ENCODE results near the gene SORCS2. TPM values are rescaled to one million over a fixed set of nuclear protein-coding genes. Genes with fewer than 3 reads are reported as not detected.

Gene SORCS2
- total and polyA plus RNA-seq, 2 donors, result 2.2 to 2.7 TPM

- Histone ChIP-seq H3K4me1 (ENCODE audit: control insufficient read depth in 2 of 2, insufficient read depth in 2 of 2, low read length in 2 of 2) (no peaks in the 10 kb centered on the region), H3K27ac (ENCODE audit: low read depth in 1 of 2, low read length in 1 of 2) (no peak overlapping the region), H3K4me3 (ENCODE audit: low read length in 2 of 2) (no peak overlapping the region), H3K27me3 (ENCODE audit: control insufficient read depth in 2 of 2, insufficient read depth in 1 of 2, low read length in 1 of 2) (no peaks in the 10 kb centered on the region), H3K36me3 (ENCODE audit: control insufficient read depth in 2 of 2, insufficient read depth in 2 of 2, low read length in 1 of 2) (no peaks in the 10 kb centered on the region), H3K9me3 (ENCODE audit: control insufficient read depth in 2 of 2, insufficient read depth in 1 of 2, low read length in 1 of 2) (no peaks in the 10 kb centered on the region)
- WGBS, result 92% methylated on average over 28 of the region's 28 CpGs
- DNase-seq (ENCODE audit: low read depth in 6 of 9, low spot score in 9 of 9), result no peak
Measured at GRCh38 chr4:7433376-7434140, 241.2 kb downstream of the SORCS2 start.

GRCh38 chr4:7434141-7434765 lies 241.9 kb downstream of the SORCS2 start:
- 90% methylated on average over 26 of the region's 26 CpGs for WGBS
- Histone ChIP-seq H3K27ac (ENCODE audit: low read depth in 1 of 2, low read length in 1 of 2) (no peak overlapping the region), H3K36me3 (ENCODE audit: control insufficient read depth in 2 of 2, insufficient read depth in 2 of 2, low read length in 1 of 2) (no peaks in the 10 kb centered on the region), H3K9me3 (ENCODE audit: control insufficient read depth in 2 of 2, insufficient read depth in 1 of 2, low read length in 1 of 2) (no peaks in the 10 kb centered on the region), H3K27me3 (ENCODE audit: control insufficient read depth in 2 of 2, insufficient read depth in 1 of 2, low read length in 1 of 2) (no peaks in the 10 kb centered on the region), H3K4me1 (ENCODE audit: control insufficient read depth in 2 of 2, insufficient read depth in 2 of 2, low read length in 2 of 2) (no peaks in the 10 kb centered on the region), H3K4me3 (ENCODE audit: low read length in 2 of 2) (no peak overlapping the region)
- DNase-seq (ENCODE audit: low read depth in 6 of 9, low spot score in 9 of 9), result no peak

GRCh38 chr4:7434766-7435150 lies 242.4 kb downstream of the SORCS2 start, which contains the start of gene PSAPL1:
Gene PSAPL1 (minus strand): TSS chr4:7434930. CDS start chr4:7434879, 51 bp downstream.
- H3K27ac ChIP-seq (ENCODE audit: low read depth in 1 of 2, low read length in 1 of 2), result no peak within 1 kb of the TSS
- DNase-seq (ENCODE audit: low read depth in 6 of 9, low spot score in 9 of 9), result no peak

DNA sequence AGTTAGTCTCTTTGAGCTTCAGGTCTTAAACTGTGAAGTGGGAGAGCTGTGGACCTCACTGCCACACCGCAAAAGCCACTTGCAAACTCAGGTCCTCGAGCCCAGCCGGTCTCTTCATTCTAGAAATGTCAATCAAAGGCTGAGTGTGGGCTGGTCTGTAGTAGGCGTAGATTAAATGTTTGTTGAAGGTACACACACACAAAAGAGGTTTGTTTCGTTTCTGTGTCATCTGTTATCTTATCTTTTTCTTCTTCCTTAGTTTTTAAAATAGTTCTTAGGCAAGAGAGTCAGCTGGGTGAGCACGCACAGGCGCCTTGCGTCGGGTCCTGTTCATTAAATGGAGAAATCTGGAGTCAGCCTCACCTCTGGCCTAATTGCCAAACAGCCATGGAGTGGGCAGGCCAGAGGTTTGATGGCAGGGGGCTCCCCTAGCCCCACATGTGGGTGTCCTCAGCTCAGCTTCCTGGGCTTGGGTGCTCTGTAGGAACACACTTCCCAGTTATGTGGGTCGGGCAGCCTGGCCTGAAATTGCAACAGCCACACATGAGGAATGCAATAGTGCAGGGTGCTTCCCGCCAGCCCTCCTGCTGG lies 243.2 kb downstream of the SORCS2 start:
- Histone ChIP-seq H3K27me3 (ENCODE audit: control insufficient read depth in 2 of 2, insufficient read depth in 1 of 2, low read length in 1 of 2) (no peaks in the 10 kb centered on the region), H3K4me1 (ENCODE audit: control insufficient read depth in 2 of 2, insufficient read depth in 2 of 2, low read length in 2 of 2) (no peaks in the 10 kb centered on the region), H3K4me3 (ENCODE audit: low read length in 2 of 2) (no peak overlapping the region), H3K27ac (ENCODE audit: low read depth in 1 of 2, low read length in 1 of 2) (no peak overlapping the region), H3K36me3 (ENCODE audit: control insufficient read depth in 2 of 2, insufficient read depth in 2 of 2, low read length in 1 of 2) (no peaks in the 10 kb centered on the region), H3K9me3 (ENCODE audit: control insufficient read depth in 2 of 2, insufficient read depth in 1 of 2, low read length in 1 of 2) (no peaks in the 10 kb centered on the region)
- DNase-seq (ENCODE audit: low read depth in 6 of 9, low spot score in 9 of 9), result no peak
- 82% methylated on average over 11 of the region's 11 CpGs for WGBS

More at GRCh38 chr4:7434766-7435150, 242.4 kb downstream of the SORCS2 start, which contains the start of gene PSAPL1:
- Histone ChIP-seq H3K27me3 (ENCODE audit: control insufficient read depth in 2 of 2, insufficient read depth in 1 of 2, low read length in 1 of 2) (no peaks in the 10 kb centered on the region), H3K4me1 (ENCODE audit: control insufficient read depth in 2 of 2, insufficient read depth in 2 of 2, low read length in 2 of 2) (no peaks in the 10 kb centered on the region), H3K4me3 (ENCODE audit: low read length in 2 of 2) (no peak within 1 kb of the TSS), H3K36me3 (ENCODE audit: control insufficient read depth in 2 of 2, insufficient read depth in 2 of 2, low read length in 1 of 2) (no peaks in the 10 kb centered on the region), H3K9me3 (ENCODE audit: control insufficient read depth in 2 of 2, insufficient read depth in 1 of 2, low read length in 1 of 2) (no peaks in the 10 kb centered on the region)
- 35% methylated on average over 7 of the region's 7 CpGs for WGBS

DNA sequence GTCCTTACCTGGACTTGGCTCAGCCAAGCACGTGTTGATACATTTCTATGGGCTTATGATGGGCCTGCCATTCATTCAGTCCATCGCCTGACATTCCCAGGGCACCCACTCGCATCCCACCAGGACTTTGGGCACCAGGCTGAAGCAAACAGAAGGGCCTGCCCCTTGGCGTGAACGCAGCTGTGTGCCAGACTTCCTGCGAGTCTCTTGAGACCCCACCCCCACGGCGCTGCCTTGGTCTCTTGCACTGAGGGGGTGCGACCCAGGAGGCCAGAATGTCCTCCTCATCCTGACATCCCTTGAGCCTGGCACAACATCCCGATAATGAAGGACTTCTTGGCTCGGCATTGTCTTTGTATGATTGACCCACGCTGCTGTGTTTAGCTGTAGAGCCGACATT lies 243.9 kb downstream of the SORCS2 start:
- Histone ChIP-seq H3K4me1 (ENCODE audit: control insufficient read depth in 2 of 2, insufficient read depth in 2 of 2, low read length in 2 of 2) (no peaks in the 10 kb centered on the region), H3K4me3 (ENCODE audit: low read length in 2 of 2) (no peak overlapping the region), H3K27me3 (ENCODE audit: control insufficient read depth in 2 of 2, insufficient read depth in 1 of 2, low read length in 1 of 2) (no peaks in the 10 kb centered on the region), H3K36me3 (ENCODE audit: control insufficient read depth in 2 of 2, insufficient read depth in 2 of 2, low read length in 1 of 2) (no peaks in the 10 kb centered on the region), H3K27ac (ENCODE audit: low read depth in 1 of 2, low read length in 1 of 2) (no peak overlapping the region), H3K9me3 (ENCODE audit: control insufficient read depth in 2 of 2, insufficient read depth in 1 of 2, low read length in 1 of 2) (no peaks in the 10 kb centered on the region)
- WGBS, result 87% methylated on average over 13 of the region's 13 CpGs
- DNase-seq (ENCODE audit: low read depth in 6 of 9, low spot score in 9 of 9), result no peak

GRCh38 chr4:7439699-7440098 lies 247.4 kb downstream of the SORCS2 start:
- DNase-seq (ENCODE audit: low read depth in 6 of 9, low spot score in 9 of 9), result no peak
- H3K9me3 ChIP-seq (ENCODE audit: control insufficient read depth in 2 of 2, insufficient read depth in 1 of 2, low read length in 1 of 2), result no peaks in the 10 kb centered on the region
- no peaks in the 10 kb centered on the region for H3K36me3 ChIP-seq (ENCODE audit: control insufficient read depth in 2 of 2, insufficient read depth in 2 of 2, low read length in 1 of 2)
- no peak overlapping the region for H3K4me3 ChIP-seq (ENCODE audit: low read length in 2 of 2)
- H3K27me3 ChIP-seq (ENCODE audit: control insufficient read depth in 2 of 2, insufficient read depth in 1 of 2, low read length in 1 of 2), result no peaks in the 10 kb centered on the region
- no peak overlapping the region for H3K27ac ChIP-seq (ENCODE audit: low read depth in 1 of 2, low read length in 1 of 2)
- WGBS, result 89% methylated on average over 2 of the region's 2 CpGs
- no peaks in the 10 kb centered on the region for H3K4me1 ChIP-seq (ENCODE audit: control insufficient read depth in 2 of 2, insufficient read depth in 2 of 2, low read length in 2 of 2)

GRCh38 chr4:7441201-7441600 lies 248.9 kb downstream of the SORCS2 start:
- no peaks in the 10 kb centered on the region for H3K27me3 ChIP-seq (ENCODE audit: control insufficient read depth in 2 of 2, insufficient read depth in 1 of 2, low read length in 1 of 2)
- WGBS, result 87% methylated on average over 7 of the region's 7 CpGs
- no peak overlapping the region for H3K27ac ChIP-seq (ENCODE audit: low read depth in 1 of 2, low read length in 1 of 2)
- H3K4me3 ChIP-seq (ENCODE audit: low read length in 2 of 2), result no peak overlapping the region
- H3K9me3 ChIP-seq (ENCODE audit: control insufficient read depth in 2 of 2, insufficient read depth in 1 of 2, low read length in 1 of 2), result no peaks in the 10 kb centered on the region
- no peak for DNase-seq (ENCODE audit: low read depth in 6 of 9, low spot score in 9 of 9)
- no peaks in the 10 kb centered on the region for H3K36me3 ChIP-seq (ENCODE audit: control insufficient read depth in 2 of 2, insufficient read depth in 2 of 2, low read length in 1 of 2)
- no peaks in the 10 kb centered on the region for H3K4me1 ChIP-seq (ENCODE audit: control insufficient read depth in 2 of 2, insufficient read depth in 2 of 2, low read length in 2 of 2)

- no peaks in the 10 kb centered on the region for H3K9me3 ChIP-seq (ENCODE audit: control insufficient read depth in 2 of 2, insufficient read depth in 1 of 2, low read length in 1 of 2)
- no peaks in the 10 kb centered on the region for H3K36me3 ChIP-seq (ENCODE audit: control insufficient read depth in 2 of 2, insufficient read depth in 2 of 2, low read length in 1 of 2)
- H3K4me1 ChIP-seq (ENCODE audit: control insufficient read depth in 2 of 2, insufficient read depth in 2 of 2, low read length in 2 of 2), result no peaks in the 10 kb centered on the region
- no peak for DNase-seq (ENCODE audit: low read depth in 6 of 9, low spot score in 9 of 9)
- no peak overlapping the region for H3K4me3 ChIP-seq (ENCODE audit: low read length in 2 of 2)
- 35% methylated on average over 15 of the region's 15 CpGs for WGBS
- H3K27ac ChIP-seq (ENCODE audit: low read depth in 1 of 2, low read length in 1 of 2), result no peak overlapping the region
- H3K27me3 ChIP-seq (ENCODE audit: control insufficient read depth in 2 of 2, insufficient read depth in 1 of 2, low read length in 1 of 2), result no peaks in the 10 kb centered on the region
Measured at GRCh38 chr4:7442574-7443162, 250.3 kb downstream of the SORCS2 start.

GRCh38 chr4:7444314-7444713 lies 252.0 kb downstream of the SORCS2 start:
- no peak overlapping the region for H3K4me3 ChIP-seq (ENCODE audit: low read length in 2 of 2)
- H3K27me3 ChIP-seq (ENCODE audit: control insufficient read depth in 2 of 2, insufficient read depth in 1 of 2, low read length in 1 of 2), result no peaks in the 10 kb centered on the region
- no peaks in the 10 kb centered on the region for H3K4me1 ChIP-seq (ENCODE audit: control insufficient read depth in 2 of 2, insufficient read depth in 2 of 2, low read length in 2 of 2)
- no peak overlapping the region for H3K27ac ChIP-seq (ENCODE audit: low read depth in 1 of 2, low read length in 1 of 2)
- no peaks in the 10 kb centered on the region for H3K9me3 ChIP-seq (ENCODE audit: control insufficient read depth in 2 of 2, insufficient read depth in 1 of 2, low read length in 1 of 2)
- WGBS, result 97% methylated on average over 3 of the region's 3 CpGs
- no peaks in the 10 kb centered on the region for H3K36me3 ChIP-seq (ENCODE audit: control insufficient read depth in 2 of 2, insufficient read depth in 2 of 2, low read length in 1 of 2)
- DNase-seq (ENCODE audit: low read depth in 6 of 9, low spot score in 9 of 9), result no peak

All from thymus (tissue), 11 donors.